NCI-H1417 (cell line): ENCODE data around the gene KIAA1671.

Experiments
- DNase-seq, 3 experiments: peaks; one replicate each; lab custom pipeline; 2025; lab: John Stamatoyannopoulos, UW

Gene KIAA1671

DNA sequence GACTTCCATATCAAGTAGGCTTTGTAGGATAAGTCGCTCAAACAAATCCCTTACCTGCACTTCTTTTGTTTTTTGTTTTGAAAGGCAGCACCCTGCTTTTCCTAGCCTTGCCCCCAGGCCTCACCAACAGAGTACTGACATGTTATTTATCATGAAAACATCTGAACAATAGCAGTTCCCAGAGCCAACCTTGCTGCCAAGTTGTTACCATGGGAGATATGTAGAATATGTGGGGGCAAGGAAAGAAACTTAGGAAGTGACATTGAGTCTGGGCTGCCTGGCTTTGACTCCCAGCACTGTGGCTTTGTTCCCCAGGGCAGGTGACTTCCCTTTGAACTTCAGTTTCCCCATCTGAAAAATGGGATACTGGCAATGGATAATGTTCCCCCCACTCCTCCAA, 193.8 kb downstream of the KIAA1671 start:
- peak in 2 of 3 experiments; percentile 0 to 16 for DNase-seq

- DNase-seq, result no peak
Measured at GRCh38 chr22:25146906-25147641, 194.6 kb downstream of the KIAA1671 start.

- DNase-seq, result peak in 1 of 3 experiments; percentile 2
Measured at GRCh38 chr22:25147642-25147928, 195.1 kb downstream of the KIAA1671 start.

DNA sequence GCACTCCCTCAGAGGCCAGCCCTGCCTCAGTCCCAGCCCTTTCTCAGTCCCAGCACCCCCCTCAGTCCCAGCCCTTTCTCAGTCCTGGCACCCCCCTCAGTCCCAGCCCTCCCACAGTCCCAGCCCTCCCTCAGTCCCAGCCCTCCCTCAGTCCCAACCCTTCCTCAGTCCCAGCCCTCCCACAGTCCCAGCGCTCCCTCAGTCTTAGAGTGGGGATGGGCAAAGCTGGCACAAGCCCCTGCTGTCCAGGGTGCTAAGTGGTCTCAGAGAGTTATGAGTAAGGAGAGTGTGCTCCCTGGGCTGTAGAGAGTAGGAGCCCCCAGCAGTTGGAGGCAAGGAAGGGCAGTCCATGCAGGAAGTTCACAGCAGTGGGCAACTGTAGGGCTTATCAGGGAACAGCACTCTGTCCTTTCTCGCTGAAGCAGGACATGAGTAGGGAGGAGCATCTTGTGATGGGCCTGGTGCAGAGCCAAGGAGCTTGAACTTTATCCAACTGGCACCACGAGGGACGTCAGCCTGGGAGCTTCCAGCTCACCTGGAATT, 195.7 kb downstream of the KIAA1671 start:
- no peak for DNase-seq

- DNase-seq, result no peak
Measured at GRCh38 chr22:25149014-25149413, 196.5 kb downstream of the KIAA1671 start.

DNA sequence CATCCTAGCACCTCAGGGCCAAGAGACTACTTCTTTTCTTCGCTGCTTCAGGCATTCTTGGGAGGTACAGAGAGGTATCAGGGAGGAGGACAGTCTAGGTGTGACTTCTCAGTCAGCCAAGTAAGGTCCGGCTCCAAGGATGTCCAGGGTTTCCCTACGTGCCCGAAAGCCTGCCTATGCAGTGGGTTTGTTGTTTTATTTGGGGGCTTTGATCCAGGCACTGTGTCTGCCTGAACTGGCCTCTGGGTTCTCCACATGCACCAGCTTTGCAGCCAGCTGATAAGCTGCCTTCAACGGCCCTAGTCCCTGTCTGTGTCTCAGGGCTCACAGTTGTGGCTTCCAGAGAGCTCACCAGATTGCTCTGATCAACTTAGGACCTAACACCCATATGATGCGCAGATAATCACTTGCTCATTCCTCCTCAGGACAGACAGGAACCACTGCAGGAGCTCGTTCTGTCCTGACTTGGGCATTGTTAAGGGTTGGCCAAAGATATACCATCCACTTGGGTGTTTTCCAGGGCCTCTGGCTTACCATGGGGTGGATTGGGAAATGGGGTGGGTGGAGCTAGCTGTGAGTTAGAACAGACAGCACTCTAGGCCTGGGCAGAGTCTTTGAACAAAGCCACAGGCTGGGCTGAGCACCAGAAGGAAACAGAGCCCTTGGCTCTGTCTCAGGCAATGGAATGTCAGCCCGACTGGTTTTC, 201.6 kb downstream of the KIAA1671 start:
- no peak for DNase-seq

GRCh38 chr22:25154667-25154999, 202.1 kb downstream of the KIAA1671 start:
- no peak for DNase-seq

GRCh38 chr22:25156736-25157135, 204.2 kb downstream of the KIAA1671 start:
- no peak for DNase-seq

DNA sequence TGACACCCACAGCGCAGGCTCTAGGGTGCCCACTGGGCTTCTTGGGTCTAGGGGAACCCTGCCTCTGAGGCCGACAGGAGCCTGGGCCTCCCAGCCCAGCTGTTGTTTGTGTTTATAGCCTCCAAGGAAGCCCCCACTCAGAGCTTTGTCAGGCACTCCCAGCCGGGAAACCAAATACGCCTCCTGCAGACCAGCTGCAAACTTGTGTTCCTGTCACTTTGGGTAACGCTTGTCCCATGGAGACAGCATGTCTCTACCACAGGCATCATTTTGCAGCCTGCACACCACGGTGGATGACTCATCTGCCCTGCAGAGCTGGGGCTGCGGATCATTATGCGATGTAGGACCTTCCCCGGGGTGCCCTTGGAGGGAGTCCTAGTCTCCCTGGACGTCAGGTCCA, 206.5 kb downstream of the KIAA1671 start:
- no peak for DNase-seq

- no peak for DNase-seq
Measured at GRCh38 chr22:25160120-25160996, 207.8 kb downstream of the KIAA1671 start.

GRCh38 chr22:25161017-25161915, 208.8 kb downstream of the KIAA1671 start:
- DNase-seq, result no peak

GRCh38 chr22:25161916-25162530, 209.5 kb downstream of the KIAA1671 start:
- no peak for DNase-seq

GRCh38 chr22:25162561-25162960, 210.0 kb downstream of the KIAA1671 start:
- DNase-seq, result no peak

DNA sequence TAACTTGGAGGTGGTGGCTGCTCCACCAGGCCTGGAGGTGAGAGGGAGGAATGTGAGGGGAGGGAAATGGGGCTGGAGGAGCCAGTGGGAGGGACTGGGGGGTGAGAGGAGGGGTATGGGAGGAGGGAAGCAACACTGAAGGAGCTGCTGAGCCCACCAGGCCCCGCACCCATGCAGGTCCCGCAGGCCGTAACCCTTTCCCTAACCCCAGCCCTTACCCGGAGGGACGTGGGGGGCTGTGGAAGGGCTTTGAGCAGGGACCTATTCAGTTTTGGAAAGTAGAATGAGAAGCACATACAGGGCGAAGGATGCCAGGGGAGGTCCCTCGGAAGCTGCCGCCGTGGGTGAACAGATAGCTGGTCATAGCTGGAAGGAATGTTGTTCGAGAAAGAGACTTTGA, 213.3 kb downstream of the KIAA1671 start:
- no peak for DNase-seq

DNA sequence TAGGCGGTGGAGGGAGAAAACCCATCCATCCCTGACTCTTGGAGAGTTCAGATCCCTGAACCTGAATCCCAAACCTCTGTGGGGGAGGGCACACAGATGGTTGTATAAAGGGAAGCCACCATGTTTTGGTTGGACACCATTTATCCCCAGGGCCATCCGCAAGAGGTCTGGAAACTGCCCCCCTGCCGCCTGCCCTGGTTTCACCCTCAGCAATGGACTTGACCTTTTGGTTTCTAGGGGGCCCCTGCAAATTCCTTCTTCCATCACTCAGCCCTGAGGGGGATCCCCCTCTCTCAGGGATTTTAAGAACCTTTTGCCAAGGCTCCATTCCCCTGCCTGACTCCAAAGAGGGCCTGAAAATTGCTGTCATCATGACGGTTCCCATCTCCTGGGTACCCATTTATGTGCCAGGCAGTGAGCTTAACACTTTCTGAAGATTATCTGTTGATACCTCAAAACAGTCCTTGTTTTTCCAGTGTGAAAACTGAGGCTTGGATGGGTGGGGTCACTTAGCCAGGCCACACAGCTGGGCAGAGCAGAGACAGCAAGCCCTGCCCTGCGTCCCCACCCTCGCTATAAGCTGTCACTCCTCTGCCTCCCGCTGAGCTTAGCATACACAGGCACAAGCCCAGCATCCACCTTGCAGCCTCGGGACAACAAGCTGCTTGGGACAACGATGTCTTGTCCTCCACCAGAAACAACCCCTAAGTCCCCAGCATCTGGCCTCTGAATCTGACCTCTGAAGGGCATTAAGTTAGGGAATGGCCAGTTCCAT, 213.9 kb downstream of the KIAA1671 start:
- peak in 1 of 3 experiments; percentile 2 for DNase-seq

DNA sequence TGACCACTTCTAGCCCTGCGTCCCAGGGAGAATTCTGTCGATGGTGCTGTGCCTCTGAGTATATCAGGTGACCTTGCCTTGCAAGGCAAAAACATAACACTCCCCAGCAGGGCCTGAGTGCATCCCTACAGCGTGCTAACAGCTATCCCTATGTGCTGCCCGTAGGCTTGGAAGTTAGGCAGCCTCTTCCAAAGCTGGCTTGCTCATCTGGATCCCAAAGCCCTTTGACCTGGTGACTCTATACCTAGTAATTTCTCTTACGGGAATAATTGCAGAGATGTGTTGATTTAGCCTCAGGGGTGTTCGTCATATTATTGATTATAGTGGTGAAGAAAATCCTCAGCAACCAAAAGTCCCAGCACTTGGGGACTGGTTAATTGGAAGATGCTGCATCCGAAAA, 214.6 kb downstream of the KIAA1671 start:
- peak in 1 of 3 experiments; percentile 5 for DNase-seq

GRCh38 chr22:25167834-25168601, 215.5 kb downstream of the KIAA1671 start:
- no peak for DNase-seq

DNA sequence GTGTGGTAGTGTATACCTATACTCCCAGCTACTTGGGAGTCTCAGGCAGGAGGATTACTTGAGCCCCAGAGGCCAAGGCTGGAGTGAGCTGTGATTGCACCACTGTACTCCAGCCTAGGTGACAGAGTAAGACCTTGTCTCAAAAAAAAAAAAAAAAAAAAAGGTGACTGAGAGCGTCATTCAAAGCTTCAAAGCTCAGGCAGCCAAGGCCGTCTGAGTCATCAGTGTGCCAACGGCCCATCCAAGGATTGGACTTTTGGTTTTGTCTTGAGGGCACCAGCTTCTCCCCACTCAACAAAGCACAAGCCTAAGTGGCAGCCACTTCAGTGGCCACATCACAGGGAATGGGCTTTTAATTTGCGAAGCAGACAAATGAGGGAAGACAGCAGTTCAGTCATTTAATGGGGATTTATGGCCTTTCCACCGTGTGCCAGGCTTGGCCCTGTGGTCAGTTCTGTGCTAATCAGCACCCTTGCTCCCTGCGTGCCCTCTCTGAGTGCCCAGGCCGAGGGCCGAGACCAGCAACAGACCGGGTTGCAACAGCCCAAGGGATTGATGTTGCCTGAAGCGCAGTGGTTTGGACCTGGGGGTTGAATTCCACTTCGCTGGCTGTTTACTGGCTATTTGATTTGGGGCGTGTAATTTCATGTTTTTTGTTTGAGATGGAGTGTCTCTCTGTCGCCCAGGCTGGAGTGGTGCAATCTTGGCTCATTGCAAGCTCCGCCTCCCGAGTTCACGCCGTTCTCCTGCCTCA, 216.9 kb downstream of the KIAA1671 start:
- no peak for DNase-seq
